HG03196 (cell line): Measurements from ENCODE around the gene BUD23.

Experiments
- ATAC-seq: cut with Tn5 transposase; IDR thresholded peaks from one replicate; pipeline ENCODE4 v1.9.1; 2021; ENCODE audit not compliant: unreplicated experiment

Gene BUD23

DNA sequence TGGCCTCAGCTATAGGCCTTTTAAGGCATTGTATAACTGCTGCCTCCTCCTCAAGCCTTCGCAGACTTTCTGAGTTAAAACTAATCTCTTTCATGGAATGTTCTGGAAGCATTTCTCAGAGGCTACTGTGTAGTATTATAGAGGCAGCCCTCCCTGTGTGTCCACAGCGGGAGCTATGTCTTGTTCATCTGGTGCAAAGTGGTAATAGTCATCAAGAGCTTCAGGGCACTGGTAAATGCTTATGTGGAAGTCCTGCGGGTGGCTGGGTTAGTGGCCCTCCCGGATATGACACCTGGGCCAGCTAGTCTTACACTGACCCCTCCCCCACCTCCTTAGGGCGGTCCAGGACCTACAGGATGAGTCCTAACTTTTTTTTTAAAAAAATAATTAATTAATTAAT lies 57.4 kb downstream of the BUD23 start:
- no peak for ATAC-seq

DNA sequence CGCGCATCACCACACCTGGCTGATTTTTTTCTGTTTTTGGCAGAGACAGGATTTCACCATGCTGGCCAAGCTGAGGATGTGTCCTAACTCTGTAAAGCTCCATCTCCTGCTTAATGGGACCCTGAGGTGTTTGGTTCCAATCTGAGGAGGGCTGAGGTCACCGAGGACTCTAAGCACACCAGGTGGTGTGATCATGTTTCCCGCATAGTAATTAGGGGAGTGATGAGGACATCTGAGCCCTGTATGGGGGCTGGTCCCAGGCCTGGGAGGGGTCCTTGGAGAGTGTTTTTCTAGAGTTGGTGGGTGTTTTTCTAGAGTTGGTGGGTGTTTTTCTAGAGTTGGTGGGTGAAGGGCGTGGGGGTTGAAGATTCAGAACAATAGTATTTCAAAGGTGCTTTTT lies 58.2 kb downstream of the BUD23 start:
- ATAC-seq = no peak

DNA sequence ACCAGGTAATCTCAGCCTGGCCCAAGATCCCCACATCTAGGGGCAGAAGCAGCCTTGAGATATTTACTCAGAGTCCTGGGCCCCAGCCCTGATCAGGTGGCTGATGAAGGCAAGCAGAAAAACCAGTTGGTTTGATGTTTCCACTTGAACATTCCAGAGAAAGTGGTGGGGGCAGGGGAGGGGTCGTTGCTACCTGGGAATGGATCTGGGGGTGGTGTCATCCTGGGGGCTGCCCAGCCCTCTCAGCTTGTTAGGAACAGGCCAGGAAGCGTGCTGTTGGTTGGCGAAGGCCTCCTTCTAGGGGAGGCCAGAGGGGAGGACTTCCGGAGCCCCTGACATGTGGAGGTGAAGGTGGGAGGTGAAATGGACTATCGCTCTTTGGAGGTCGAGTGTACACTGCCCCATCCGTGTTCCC lies 58.9 kb downstream of the BUD23 start:
- ATAC-seq = no peak

DNA sequence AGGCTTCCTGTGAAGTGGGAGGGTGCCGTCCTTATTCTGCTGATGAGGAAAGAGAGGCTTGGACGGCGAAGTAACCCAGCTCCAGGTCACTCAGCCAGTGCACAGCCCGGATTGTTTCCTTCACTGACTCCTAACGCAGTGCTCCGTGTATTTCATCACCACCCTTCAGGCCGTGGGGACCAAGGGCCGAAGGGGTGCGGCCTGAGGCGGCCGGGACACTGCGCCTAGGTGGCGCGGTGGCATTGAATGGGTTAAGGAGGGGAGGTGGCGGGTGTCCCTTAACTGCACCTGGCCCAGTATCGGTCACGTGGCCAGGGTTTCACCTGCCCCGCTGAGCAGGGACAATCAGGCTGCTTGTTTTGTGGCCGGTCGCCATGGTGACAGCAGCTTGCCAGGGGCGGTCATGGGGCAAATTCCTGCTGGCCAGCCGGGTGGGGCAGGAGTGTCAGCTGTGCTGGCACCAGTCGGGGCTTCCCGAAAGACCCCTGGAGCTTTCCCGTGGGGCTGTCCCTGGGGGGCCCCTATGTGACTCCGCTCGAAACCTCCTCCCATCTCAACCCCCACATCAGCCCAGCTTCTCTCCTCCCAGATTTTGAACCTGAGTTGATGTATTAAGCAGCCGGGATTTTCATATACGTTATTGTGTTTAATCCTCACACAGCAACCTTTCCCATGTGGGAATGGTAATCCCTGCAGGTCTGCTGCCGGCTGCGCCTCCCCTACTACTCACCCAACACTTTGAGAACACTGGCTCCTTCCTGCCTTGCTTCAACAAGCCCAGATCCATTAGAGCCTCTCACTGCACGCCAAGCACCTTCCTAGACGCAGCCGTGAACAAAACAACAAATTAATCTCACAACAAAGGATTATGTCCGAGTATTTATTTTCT lies 59.6 kb downstream of the BUD23 start:
- ATAC-seq = no peak

DNA sequence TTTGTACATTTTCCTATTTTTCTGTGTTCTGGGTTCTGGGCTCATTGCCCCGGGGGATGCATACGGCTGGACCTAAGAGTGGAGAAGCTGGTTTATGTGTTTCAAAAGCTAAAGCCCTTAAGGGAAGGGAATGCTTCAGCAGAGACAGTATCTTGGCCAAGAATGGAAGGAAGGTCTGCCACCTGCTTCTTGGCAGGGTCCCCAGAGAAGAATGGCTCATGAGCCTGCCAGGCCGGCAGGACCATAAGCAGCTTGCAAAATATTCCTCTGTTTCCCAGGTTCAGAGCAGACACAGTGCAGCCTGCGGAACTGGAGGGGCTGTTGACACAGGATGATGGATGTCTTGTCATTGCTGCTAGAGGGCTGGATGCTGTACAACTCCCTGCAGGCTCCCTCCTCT lies 63.0 kb downstream of the BUD23 start:
- no peak for ATAC-seq
